A549 (cell line): ENCODE data around the gene CCDC57. TPM values are rescaled to one million over a fixed set of nuclear protein-coding genes. Genes with fewer than 3 reads are reported as not detected.

Experiments used
- ATAC-seq, 2 experiments: fragments of 200-7000 bp in 1 of 2; fragments of >200 bp in 1 of 2; cut with Nextera tagmentation in 1 of 2; cut with Tn5 transposase in 1 of 2; 3 replicates each; pipeline versions ENCODE4 v1.8.0 to v1.9.1; 2018 to 2020; ENCODE audit warnings: mild to moderate bottlenecking in 1 of 2, moderate library complexity in 1 of 2
- CTCF ChIA-PET: fragments of 300-600 bp; sonication (Branson Sonifier 250); formaldehyde crosslinking; extraction: SDS; loops from one replicate; lab custom pipeline; 2021; ENCODE audit warnings: antibody characterized with exemption, inconsistent platforms; lab: Yijun Ruan, JAX
- POLR2A ChIA-PET: fragments of 350-600 bp; formaldehyde crosslinking; extraction: SDS; loops from one replicate; lab custom pipeline; 2021; ENCODE audit warnings: antibody characterized with exemption, inconsistent platforms; lab: Yijun Ruan, JAX
- DNase-seq, 2 experiments: peaks; one replicate each; pipeline versions ENCODE4 v3.0.0 to v3.0.0-alpha.2; 2011 to 2016; ENCODE audit warnings: low read depth in 1 of 2, low spot score in 1 of 2
- FAIRE-seq: peaks from 2 replicates; lab custom pipeline; 2011; peaks lifted over from hg19 to GRCh38; lab: Jason Lieb, UNC
- H3K27ac ChIP-seq, 2 experiments: fragments of >200 bp; sonication (Bioruptor Twin); formaldehyde crosslinking; 3 replicates each; pipeline ENCODE4 v1.5.1; 2016 to 2017
- H3K4me1 ChIP-seq: fragments of >200 bp; sonication (Bioruptor Twin); formaldehyde crosslinking; 3 replicates; pipeline ENCODE4 v1.6.1; 2016
- H3K4me2 ChIP-seq: fragments of >200 bp; sonication (Bioruptor Twin); formaldehyde crosslinking; 3 replicates; pipeline ENCODE4 v1.6.1; 2016
- H3K4me3 ChIP-seq: fragments of >200 bp; sonication (Bioruptor Twin); formaldehyde crosslinking; 3 replicates; pipeline ENCODE4 v1.5.1; 2016
- H3K9me3 ChIP-seq: fragments of >200 bp; sonication (Bioruptor Twin); formaldehyde crosslinking; 3 replicates; pipeline ENCODE4 v1.6.1; 2016
- BHLHE40 ChIP-seq: IDR thresholded peaks from 2 replicates; pipeline ENCODE4 v1.6.1; 2012; ENCODE audit warnings: low read depth, low read length, inconsistent platforms
- CBX2 ChIP-seq: fragments of 200-600 bp; sonication (generic); IDR thresholded peaks from 2 replicates; pipeline ENCODE4 v1.6.1; 2016; ENCODE audit warnings: low read depth, mild to moderate bottlenecking, borderline replicate concordance
- CHD4 ChIP-seq: fragments of 200-600 bp; sonication (generic); IDR thresholded peaks from 2 replicates; pipeline ENCODE4 v1.6.1; 2016; ENCODE audit warnings: antibody characterized with exemption, mild to moderate bottlenecking, borderline replicate concordance
- EHMT2 ChIP-seq: fragments of 200-600 bp; sonication (generic); IDR thresholded peaks from 2 replicates; pipeline ENCODE4 v1.6.1; 2016; ENCODE audit warnings: antibody characterized with exemption, low read depth, mild to moderate bottlenecking, moderate library complexity
- FOSL2 ChIP-seq, 2 experiments: fragments of 450-650 bp in 1 of 2; fragments of >200 bp in 1 of 2; sonication (Bioruptor Twin) in 1 of 2; formaldehyde crosslinking; IDR thresholded peaks; 2 replicates each; pipeline versions ENCODE4 v1.5.0 to v1.6.1; 2016 to 2020; ENCODE audit warnings: mild to moderate bottlenecking in 1 of 2, moderate library complexity in 1 of 2
- HEYL ChIP-seq: fragments of 250-450 bp; sonication (Bioruptor Pico); IDR thresholded peaks from 2 replicates; pipeline ENCODE4 v1.8.0; 2021; ENCODE audit warnings: mild to moderate bottlenecking, moderate library complexity
- HOXB13 ChIP-seq: fragments of 250-450 bp; sonication (Bioruptor Pico); IDR thresholded peaks from 2 replicates; pipeline ENCODE4 v1.5.0; 2020; ENCODE audit warnings: low read depth, mild to moderate bottlenecking, moderate library complexity
- HOXB5 ChIP-seq: fragments of 250-450 bp; sonication (Bioruptor Pico); IDR thresholded peaks from 2 replicates; pipeline ENCODE4 v1.5.0; 2020; ENCODE audit warnings: mild to moderate bottlenecking, moderate library complexity
- JUN ChIP-seq, 2 experiments: fragments of >200 bp; sonication (Bioruptor Twin); formaldehyde crosslinking; IDR thresholded peaks; 2 replicates in 1 of 2; 3 replicates in 1 of 2; pipeline ENCODE4 v1.6.1; 2016 to 2017
- JUNB ChIP-seq: fragments of >200 bp; sonication (Bioruptor Twin); formaldehyde crosslinking; IDR thresholded peaks from 2 replicates; pipeline ENCODE4 v1.6.1; 2016
- KDM5A ChIP-seq: fragments of 200-600 bp; sonication (generic); IDR thresholded peaks from 2 replicates; pipeline ENCODE4 v1.6.1; 2016; ENCODE audit warnings: antibody characterized with exemption, mild to moderate bottlenecking
- MAFK ChIP-seq: fragments of 450-650 bp; IDR thresholded peaks from 2 replicates; pipeline ENCODE4 v1.6.1; 2014; ENCODE audit not compliant: partially characterized antibody
- NFE2L2 ChIP-seq: fragments of 150-350 bp; conservative IDR thresholded peaks from 2 replicates; pipeline ENCODE4 v1.6.1; 2014; ENCODE audit warnings: low read length
- NPAS2 ChIP-seq: fragments of 250-450 bp; sonication (Bioruptor Pico); IDR thresholded peaks from 2 replicates; pipeline ENCODE4 v1.8.0; 2022; ENCODE audit warnings: mild to moderate bottlenecking, moderate library complexity, borderline replicate concordance
- RAD21 ChIP-seq, 2 experiments: fragments of >200 bp in 1 of 2; sonication (Bioruptor Twin) in 1 of 2; formaldehyde crosslinking in 1 of 2; IDR thresholded peaks in 1 of 2; conservative IDR thresholded peaks in 1 of 2; 2 replicates in 1 of 2; 3 replicates in 1 of 2; pipeline ENCODE4 v1.6.1; 2012 to 2018; ENCODE audit warnings: inconsistent platforms in 1 of 2
- RARB ChIP-seq: fragments of 250-450 bp; sonication (Bioruptor Pico); IDR thresholded peaks from 2 replicates; pipeline ENCODE4 v1.8.0; 2021; ENCODE audit warnings: mild to moderate bottlenecking, moderate library complexity
- SMC3 ChIP-seq: fragments of >200 bp; sonication (Bioruptor Twin); formaldehyde crosslinking; IDR thresholded peaks from 3 replicates; pipeline ENCODE4 v1.6.1; 2018; ENCODE audit warnings: inconsistent platforms
- ZC3H11A ChIP-seq: fragments of 450-650 bp; IDR thresholded peaks from 2 replicates; pipeline ENCODE4 v1.6.1; 2014; ENCODE audit warnings: antibody characterized with exemption, mild to moderate bottlenecking
- ZFP36 ChIP-seq: fragments of 450-650 bp; IDR thresholded peaks from 2 replicates; pipeline ENCODE4 v1.6.1; 2014; ENCODE audit warnings: borderline replicate concordance; ENCODE audit not compliant: partially characterized antibody
- WGBS: methylation state at CpG from one replicate; pipeline ENCODE4 v1.1.6; 2017; ENCODE audit errors: missing lambda C conversion rate; 5-methylcytosine and 5-hydroxymethylcytosine counted together
- polyA plus RNA-seq, 4 experiments: library from polyadenylated mRNA; depleted of rRNA in 3 of 4; stranded (reverse); fragments of >200 nt; fragmentation: RNase III in 1 of 4; extraction: RNeasy Plus Mini Kit Qiagen cat#74134 plus additional on column Dnase treatment in 1 of 4; gene quantifications; 2 replicates in 3 of 4; 3 replicates in 1 of 4; pipeline ENCODE4 v1.2.3, GENCODE V29; 2011 to 2017
- TF ChIP-seq, protein P1 (sequence below): IDR thresholded peaks from 2 replicates; pipeline ENCODE4 v1.6.1; 2012; ENCODE audit warnings: low read depth, borderline replicate concordance
- TF ChIP-seq, protein P2 (sequence below): fragments of >200 bp; sonication (Bioruptor Twin); formaldehyde crosslinking; IDR thresholded peaks from 3 replicates; pipeline ENCODE4 v1.6.1; 2016
- TF ChIP-seq, protein P3 (sequence below): fragments of 450-650 bp; IDR thresholded peaks from 2 replicates; pipeline ENCODE4 v1.6.1; 2014; ENCODE audit warnings: antibody characterized with exemption
- TF ChIP-seq, protein P4 (sequence below): fragments of 200-600 bp; sonication (generic); IDR thresholded peaks from 2 replicates; pipeline ENCODE4 v1.6.1; 2016; ENCODE audit warnings: antibody characterized with exemption, mild to moderate bottlenecking, moderate library complexity

Gene CCDC57
- polyA plus RNA-seq, 2 of the 4 experiments (the other 2 are of a cell fraction), result 18.2 to 18.5 TPM

DNA sequence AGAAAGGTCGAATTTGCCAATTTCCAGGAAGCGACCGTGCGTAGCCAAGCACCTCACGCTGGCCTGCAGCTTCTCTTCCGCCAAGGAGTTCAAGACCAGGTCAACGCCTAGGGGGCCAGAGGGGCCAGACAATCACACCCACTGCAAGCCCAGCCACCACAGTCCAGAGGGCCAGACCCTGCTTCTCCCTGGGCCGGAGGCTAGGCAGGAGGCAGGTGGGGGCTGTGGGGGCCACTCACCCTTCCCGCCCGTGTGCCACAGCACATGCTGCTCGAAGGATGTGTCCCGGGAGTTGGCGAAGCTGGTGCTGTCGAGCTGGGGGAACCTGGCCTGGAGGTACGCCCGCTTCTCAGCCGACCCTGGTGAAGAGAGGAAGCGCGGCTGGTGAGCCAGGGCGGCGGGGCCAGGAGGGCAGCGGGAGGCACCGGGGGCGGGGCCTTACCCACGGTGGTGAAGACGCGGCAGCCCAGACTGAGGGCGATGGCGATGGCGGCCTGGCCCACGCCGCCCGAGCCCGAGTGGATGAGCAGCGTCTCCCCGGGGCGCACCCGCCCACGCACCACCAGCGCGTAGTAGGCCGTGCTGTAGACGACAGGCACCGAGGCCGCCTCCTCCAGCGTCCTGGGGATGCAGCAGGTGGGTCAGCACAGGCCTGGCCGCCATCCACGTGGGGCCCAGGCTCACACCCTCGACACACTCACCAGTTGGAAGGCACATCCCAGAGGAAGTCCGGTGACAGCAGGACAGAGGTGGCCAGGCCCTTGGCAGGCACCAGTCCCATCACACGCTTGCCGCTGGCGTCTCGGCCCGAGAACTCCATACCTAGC, 128.9 kb downstream of the CCDC57 start:
- FAIRE-seq (no peak), ATAC-seq (no peak), DNase-seq (no peak)
- POLR2A ChIA-PET, result no interaction called here
- whole genome bisulfite sequencing, result 93% methylated on average over 53 of the region's 55 CpGs
- no peak for TF ChIP-seq NFE2L2
- TF ChIP-seq KDM5A, result no peak
- TF ChIP-seq FOSL2 (IDR thresholded peaks at IDR 0.05), result no peak
- TF ChIP-seq FOSL2 (CRISPR knock-in tag; IDR thresholded peaks at IDR 0.05), result no peak
- no peak for TF ChIP-seq HEYL (CRISPR knock-in tag)
- no peak for TF ChIP-seq NPAS2
- no peak for TF ChIP-seq JUNB
- TF ChIP-seq CBX2, result no peak
- no peak for TF ChIP-seq EHMT2
- no peak for TF ChIP-seq MAFK
- no peak for TF ChIP-seq SMC3
- no peak for TF ChIP-seq HOXB13
- TF ChIP-seq, protein P1, sequence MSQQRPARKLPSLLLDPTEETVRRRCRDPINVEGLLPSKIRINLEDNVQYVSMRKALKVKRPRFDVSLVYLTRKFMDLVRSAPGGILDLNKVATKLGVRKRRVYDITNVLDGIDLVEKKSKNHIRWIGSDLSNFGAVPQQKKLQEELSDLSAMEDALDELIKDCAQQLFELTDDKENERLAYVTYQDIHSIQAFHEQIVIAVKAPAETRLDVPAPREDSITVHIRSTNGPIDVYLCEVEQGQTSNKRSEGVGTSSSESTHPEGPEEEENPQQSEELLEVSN, result no peak
- TF ChIP-seq HOXB5 (CRISPR knock-in tag), result no peak
- no peak for TF ChIP-seq CHD4
- TF ChIP-seq BHLHE40, result no peak
- no peak for TF ChIP-seq ZC3H11A
- CTCF ChIA-PET, result no interaction called here
- Histone ChIP-seq H3K27ac (no peak overlapping the region), H3K9me3 (no peaks in the 10 kb centered on the region), H3K4me2 (no peak overlapping the region), H3K4me3 (no peak overlapping the region), H3K4me1 (no peaks in the 10 kb centered on the region)

DNA sequence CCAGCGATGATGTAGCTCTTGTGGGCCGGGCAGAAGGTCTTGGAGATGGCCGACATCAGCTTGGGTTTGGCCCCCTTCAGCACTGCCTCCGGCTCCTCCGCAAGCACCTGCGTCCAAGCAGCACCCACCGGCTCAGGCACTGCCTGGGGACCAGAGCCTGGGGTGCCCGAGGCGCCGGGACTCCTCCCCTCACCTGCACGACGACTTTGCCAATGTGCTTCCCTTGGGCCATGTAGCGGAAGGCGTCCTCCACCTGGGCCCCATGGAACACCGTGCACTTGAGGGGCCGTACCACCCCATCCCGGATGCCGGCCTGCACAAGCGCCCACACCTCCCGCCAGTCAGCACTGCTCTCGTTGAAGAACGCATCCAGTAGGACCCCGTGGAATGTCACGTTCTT, 129.6 kb downstream of the CCDC57 start:
- H3K4me2 ChIP-seq, result no peak overlapping the region
- ChIA-PET CTCF (interaction anchor here (0.6 kb wide), 1 partner anchor 122 kb away, joined by 3 read pairs; the partner anchor contains the start of gene NOTUM), POLR2A (no interaction called here)
- DNase-seq (no peak), FAIRE-seq (no peak), ATAC-seq (no peak)
- no peak for TF ChIP-seq RAD21 (conservative IDR thresholded peaks at IDR 0.05 in 1 of 2, IDR thresholded peaks at IDR 0.05 in 1 of 2)
- no peak for TF ChIP-seq FOSL2 (IDR thresholded peaks at IDR 0.05)
- TF ChIP-seq FOSL2 (CRISPR knock-in tag; IDR thresholded peaks at IDR 0.05), result no peak
- no peak for TF ChIP-seq HOXB13
- no peak for TF ChIP-seq ZFP36
- TF ChIP-seq, protein P2, sequence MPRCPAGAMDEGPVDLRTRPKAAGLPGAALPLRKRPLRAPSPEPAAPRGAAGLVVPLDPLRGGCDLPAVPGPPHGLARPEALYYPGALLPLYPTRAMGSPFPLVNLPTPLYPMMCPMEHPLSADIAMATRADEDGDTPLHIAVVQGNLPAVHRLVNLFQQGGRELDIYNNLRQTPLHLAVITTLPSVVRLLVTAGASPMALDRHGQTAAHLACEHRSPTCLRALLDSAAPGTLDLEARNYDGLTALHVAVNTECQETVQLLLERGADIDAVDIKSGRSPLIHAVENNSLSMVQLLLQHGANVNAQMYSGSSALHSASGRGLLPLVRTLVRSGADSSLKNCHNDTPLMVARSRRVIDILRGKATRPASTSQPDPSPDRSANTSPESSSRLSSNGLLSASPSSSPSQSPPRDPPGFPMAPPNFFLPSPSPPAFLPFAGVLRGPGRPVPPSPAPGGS, result no peak
- TF ChIP-seq, protein P3, sequence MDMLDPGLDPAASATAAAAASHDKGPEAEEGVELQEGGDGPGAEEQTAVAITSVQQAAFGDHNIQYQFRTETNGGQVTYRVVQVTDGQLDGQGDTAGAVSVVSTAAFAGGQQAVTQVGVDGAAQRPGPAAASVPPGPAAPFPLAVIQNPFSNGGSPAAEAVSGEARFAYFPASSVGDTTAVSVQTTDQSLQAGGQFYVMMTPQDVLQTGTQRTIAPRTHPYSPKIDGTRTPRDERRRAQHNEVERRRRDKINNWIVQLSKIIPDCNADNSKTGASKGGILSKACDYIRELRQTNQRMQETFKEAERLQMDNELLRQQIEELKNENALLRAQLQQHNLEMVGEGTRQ, result no peak
- no peak for TF ChIP-seq RARB (CRISPR knock-in tag)
- TF ChIP-seq, protein P4, sequence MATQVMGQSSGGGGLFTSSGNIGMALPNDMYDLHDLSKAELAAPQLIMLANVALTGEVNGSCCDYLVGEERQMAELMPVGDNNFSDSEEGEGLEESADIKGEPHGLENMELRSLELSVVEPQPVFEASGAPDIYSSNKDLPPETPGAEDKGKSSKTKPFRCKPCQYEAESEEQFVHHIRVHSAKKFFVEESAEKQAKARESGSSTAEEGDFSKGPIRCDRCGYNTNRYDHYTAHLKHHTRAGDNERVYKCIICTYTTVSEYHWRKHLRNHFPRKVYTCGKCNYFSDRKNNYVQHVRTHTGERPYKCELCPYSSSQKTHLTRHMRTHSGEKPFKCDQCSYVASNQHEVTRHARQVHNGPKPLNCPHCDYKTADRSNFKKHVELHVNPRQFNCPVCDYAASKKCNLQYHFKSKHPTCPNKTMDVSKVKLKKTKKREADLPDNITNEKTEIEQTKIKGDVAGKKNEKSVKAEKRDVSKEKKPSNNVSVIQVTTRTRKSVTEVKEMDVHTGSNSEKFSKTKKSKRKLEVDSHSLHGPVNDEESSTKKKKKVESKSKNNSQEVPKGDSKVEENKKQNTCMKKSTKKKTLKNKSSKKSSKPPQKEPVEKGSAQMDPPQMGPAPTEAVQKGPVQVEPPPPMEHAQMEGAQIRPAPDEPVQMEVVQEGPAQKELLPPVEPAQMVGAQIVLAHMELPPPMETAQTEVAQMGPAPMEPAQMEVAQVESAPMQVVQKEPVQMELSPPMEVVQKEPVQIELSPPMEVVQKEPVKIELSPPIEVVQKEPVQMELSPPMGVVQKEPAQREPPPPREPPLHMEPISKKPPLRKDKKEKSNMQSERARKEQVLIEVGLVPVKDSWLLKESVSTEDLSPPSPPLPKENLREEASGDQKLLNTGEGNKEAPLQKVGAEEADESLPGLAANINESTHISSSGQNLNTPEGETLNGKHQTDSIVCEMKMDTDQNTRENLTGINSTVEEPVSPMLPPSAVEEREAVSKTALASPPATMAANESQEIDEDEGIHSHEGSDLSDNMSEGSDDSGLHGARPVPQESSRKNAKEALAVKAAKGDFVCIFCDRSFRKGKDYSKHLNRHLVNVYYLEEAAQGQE, result no peak
- no peak for TF ChIP-seq HOXB5 (CRISPR knock-in tag)
- TF ChIP-seq JUN (IDR thresholded peaks at IDR 0.05), result no peak
- H3K4me3 ChIP-seq, result no peak overlapping the region
- no peaks in the 10 kb centered on the region for H3K4me1 ChIP-seq
- WGBS, result 94% methylated on average over 22 of the region's 24 CpGs
- no peak overlapping the region for H3K27ac ChIP-seq
- no peaks in the 10 kb centered on the region for H3K9me3 ChIP-seq
